ENCODE results near the gene SPRR3. TPM values are rescaled to one million over a fixed set of nuclear protein-coding genes. Genes with fewer than 3 reads are reported as not detected.

SPRR3 gene
- total RNA-seq, 1 donor from 2014 or later: not detected

- DNase-seq (ENCODE audit: low spot score): no peak
- H3K36me3 Mint-ChIP-seq (ENCODE audit: low read depth): no peaks in the 10 kb centered on the region
- H3K4me3 Mint-ChIP-seq (ENCODE audit: unreplicated experiment): no peak overlapping the region
- H3K27ac Mint-ChIP-seq (ENCODE audit: unreplicated experiment): no peak overlapping the region
- no peaks in the 10 kb centered on the region for H3K9me3 Mint-ChIP-seq (ENCODE audit: low read depth)
- TF ChIP-seq CTCF (IDR thresholded peaks at IDR 0.05): no peak
- H3K27me3 Mint-ChIP-seq (ENCODE audit: low read depth): no peaks in the 10 kb centered on the region
- H3K4me1 Mint-ChIP-seq (ENCODE audit: low read depth): no peaks in the 10 kb centered on the region
Observed at GRCh38 chr1:152965853-152966252, 35.7 kb upstream of the SPRR3 start.

GRCh38 chr1:152967201-152967600 lies 34.3 kb upstream of the SPRR3 start:
- no peaks in the 10 kb centered on the region for H3K36me3 Mint-ChIP-seq (ENCODE audit: low read depth)
- H3K4me1 Mint-ChIP-seq (ENCODE audit: low read depth): no peaks in the 10 kb centered on the region
- no peak overlapping the region for H3K27ac Mint-ChIP-seq (ENCODE audit: unreplicated experiment)
- no peak for TF ChIP-seq CTCF (IDR thresholded peaks at IDR 0.05)
- peaks cover 2% of the 10 kb centered on the region for H3K27me3 Mint-ChIP-seq (ENCODE audit: low read depth)
- no peak for DNase-seq (ENCODE audit: low spot score)
- no peak overlapping the region for H3K4me3 Mint-ChIP-seq (ENCODE audit: unreplicated experiment)
- H3K9me3 Mint-ChIP-seq (ENCODE audit: low read depth): no peaks in the 10 kb centered on the region

GRCh38 chr1:152968248-152968647 lies 33.3 kb upstream of the SPRR3 start:
- Mint-ChIP-seq H3K9me3 (ENCODE audit: low read depth) (no peaks in the 10 kb centered on the region), H3K4me1 (ENCODE audit: low read depth) (no peaks in the 10 kb centered on the region), H3K27ac (ENCODE audit: unreplicated experiment) (no peak overlapping the region), H3K4me3 (ENCODE audit: unreplicated experiment) (no peak overlapping the region), H3K36me3 (ENCODE audit: low read depth) (no peaks in the 10 kb centered on the region), H3K27me3 (ENCODE audit: low read depth) (peaks cover 2% of the 10 kb centered on the region)
- DNase-seq (ENCODE audit: low spot score): no peak
- TF ChIP-seq CTCF (IDR thresholded peaks at IDR 0.05): no peak

- Mint-ChIP-seq H3K4me3 (ENCODE audit: unreplicated experiment) (no peak overlapping the region), H3K27me3 (ENCODE audit: low read depth) (peaks cover 2% of the 10 kb centered on the region), H3K4me1 (ENCODE audit: low read depth) (no peaks in the 10 kb centered on the region), H3K36me3 (ENCODE audit: low read depth) (no peaks in the 10 kb centered on the region), H3K27ac (ENCODE audit: unreplicated experiment) (no peak overlapping the region), H3K9me3 (ENCODE audit: low read depth) (no peaks in the 10 kb centered on the region)
- DNase-seq (ENCODE audit: low spot score): no peak
- TF ChIP-seq CTCF (IDR thresholded peaks at IDR 0.05): no peak
Observed at GRCh38 chr1:152969036-152969435, 32.5 kb upstream of the SPRR3 start.

- H3K4me3 Mint-ChIP-seq (ENCODE audit: unreplicated experiment): no peak within 1 kb of the TSS
- no peaks in the 10 kb centered on the region for H3K4me1 Mint-ChIP-seq (ENCODE audit: low read depth)
- no peak within 1 kb of the TSS for H3K27ac Mint-ChIP-seq (ENCODE audit: unreplicated experiment)
- H3K9me3 Mint-ChIP-seq (ENCODE audit: low read depth): no peaks in the 10 kb centered on the region
- H3K27me3 Mint-ChIP-seq (ENCODE audit: low read depth): peaks cover 2% of the 10 kb centered on the region
- TF ChIP-seq CTCF (IDR thresholded peaks at IDR 0.05): no peak
- DNase-seq (ENCODE audit: low spot score): no peak
- no peaks in the 10 kb centered on the region for H3K36me3 Mint-ChIP-seq (ENCODE audit: low read depth)
Observed at GRCh38 chr1:152970495-152970894, 31.1 kb upstream of the SPRR3 start, which contains the start of gene SPRR4. Gene SPRR4 (plus strand): TSS chr1:152970648. CDS start chr1:152971891, 1,243 bp downstream.

All from chondrocyte (in vitro differentiated cells).